HepG2 (cell line): ENCODE measurements around the gene RANBP3. TPM values are rescaled to one million over a fixed set of nuclear protein-coding genes. Genes with fewer than 3 reads are reported as not detected.
A peak's percentile ranks its signal among the peaks of the same experiment; 100 is the strongest.

Experiments used
- AGO2 ChIP-seq: fragments of 200-400 bp; formaldehyde crosslinking; optimal IDR thresholded peaks from 2 replicates; pipeline ENCODE3; 2017; ENCODE audit warnings: mild to moderate bottlenecking, low read depth, low read length, moderate library complexity
- AKAP8 ChIP-seq: sonication (generic); formaldehyde crosslinking; IDR thresholded peaks from 2 replicates; pipeline ENCODE4 v1.5.1; 2020; ENCODE audit warnings: mild to moderate bottlenecking, missing genetic modification reagents
- ARHGAP35 ChIP-seq: sonication (generic); formaldehyde crosslinking; IDR thresholded peaks from 2 replicates; pipeline ENCODE4 v1.9.0; 2022; ENCODE audit warnings: mild to moderate bottlenecking, inconsistent platforms, moderate library complexity, missing genetic modification reagents, borderline replicate concordance
- ARNT2 ChIP-seq: sonication (generic); formaldehyde crosslinking; IDR thresholded peaks from 2 replicates; pipeline ENCODE4 v1.8.0; 2022; ENCODE audit warnings: mild to moderate bottlenecking, low read depth, missing genetic modification reagents, moderate library complexity
- ARNTL ChIP-seq: sonication (generic); formaldehyde crosslinking; IDR thresholded peaks from 2 replicates; pipeline ENCODE4 v1.4.0; 2020; ENCODE audit warnings: mild to moderate bottlenecking, missing genetic modification reagents
- CHD2 ChIP-seq: IDR thresholded peaks from 2 replicates; pipeline ENCODE4 v1.6.1; 2011; ENCODE audit warnings: low read depth, low read length, improper control_type of control experiment
- CREM ChIP-seq, 2 experiments: sonication (generic) in 1 of 2; formaldehyde crosslinking in 1 of 2; IDR thresholded peaks; 2 replicates each; pipeline versions ENCODE4 v1.4.0 to v1.6.1; 2016 to 2020; ENCODE audit warnings: antibody characterized with exemption in 1 of 2, mild to moderate bottlenecking in 1 of 2, missing genetic modification reagents in 1 of 2
- FIP1L1 ChIP-seq: fragments of 200-400 bp; formaldehyde crosslinking; IDR thresholded peaks from 2 replicates; pipeline ENCODE4 v1.6.1; 2018; ENCODE audit warnings: low read depth, mild to moderate bottlenecking, low read length, moderate library complexity, borderline replicate concordance; ENCODE audit not compliant: insufficient read depth
- MAFG ChIP-seq: sonication (generic); formaldehyde crosslinking; IDR thresholded peaks from 2 replicates; pipeline ENCODE4 v1.5.1; 2020; ENCODE audit warnings: mild to moderate bottlenecking, missing genetic modification reagents
- MAZ ChIP-seq, 2 experiments: sonication (generic) in 1 of 2; formaldehyde crosslinking in 1 of 2; IDR thresholded peaks; 2 replicates each; pipeline versions ENCODE4 v1.5.0 to v1.6.1; 2012 to 2020; ENCODE audit warnings: low read depth in 2 of 2, mild to moderate bottlenecking in 2 of 2, borderline replicate concordance in 1 of 2, improper control_type of control experiment in 1 of 2, low read length in 1 of 2, missing genetic modification reagents in 1 of 2, moderate library complexity in 1 of 2
- PITX1 ChIP-seq: sonication (generic); formaldehyde crosslinking; IDR thresholded peaks from 2 replicates; pipeline ENCODE4 v1.5.1; 2020; ENCODE audit warnings: mild to moderate bottlenecking, missing genetic modification reagents
- POLR2A ChIP-seq, 2 experiments: IDR thresholded peaks; 2 replicates each; pipeline ENCODE4 v1.6.1; 2011; ENCODE audit warnings: low read depth in 2 of 2, low read length in 2 of 2, mild to moderate bottlenecking in 1 of 2, moderate library complexity in 1 of 2; ENCODE audit not compliant: insufficient read depth in 1 of 2
- PPARG ChIP-seq: conservative IDR thresholded peaks from 2 replicates; pipeline ENCODE4 v1.6.1; 2016; ENCODE audit warnings: missing biosample characterization, missing genetic modification reagents
- SIN3A ChIP-seq: IDR thresholded peaks from 2 replicates; pipeline ENCODE4 v1.6.1; 2011; ENCODE audit warnings: low read depth, mild to moderate bottlenecking, control low read depth, low read length, borderline replicate concordance
- SOX13 ChIP-seq, 3 experiments: fragments of 450-650 bp in 1 of 3; sonication (generic) in 1 of 3; formaldehyde crosslinking in 1 of 3; IDR thresholded peaks in 2 of 3; conservative IDR thresholded peaks in 1 of 3; 2 replicates each; pipeline versions ENCODE4 v1.5.0 to v1.6.1; 2016 to 2020; ENCODE audit warnings: antibody characterized with exemption in 1 of 3, mild to moderate bottlenecking in 1 of 3, missing compliant biosample characterization in 1 of 3, missing genetic modification reagents in 1 of 3, moderate library complexity in 1 of 3
- ZNF264 ChIP-seq: sonication (generic); formaldehyde crosslinking; IDR thresholded peaks from 2 replicates; pipeline ENCODE4 v1.4.0; 2020; ENCODE audit warnings: missing genetic modification reagents
- ZNF337 ChIP-seq: sonication (generic); formaldehyde crosslinking; IDR thresholded peaks from 2 replicates; pipeline ENCODE4 v1.5.1; 2020; ENCODE audit warnings: missing genetic modification reagents, low read depth, mild to moderate bottlenecking, borderline replicate concordance
- ZNF468 ChIP-seq: sonication (generic); formaldehyde crosslinking; IDR thresholded peaks from 2 replicates; pipeline ENCODE4 v1.8.0; 2022; ENCODE audit warnings: mild to moderate bottlenecking, moderate library complexity, missing genetic modification reagents
- ZNF577 ChIP-seq: sonication (generic); formaldehyde crosslinking; IDR thresholded peaks from 2 replicates; pipeline ENCODE4 v1.4.0; 2020; ENCODE audit warnings: mild to moderate bottlenecking, low read depth, missing genetic modification reagents, borderline replicate concordance
- polyA plus RNA-seq, 8 experiments: library from polyadenylated mRNA; depleted of rRNA in 3 of 8; stranded (reverse) in 7 of 8; unstranded in 1 of 8; fragments of >200 nt; fragmentation: Illumina TruSeq in 4 of 8; extraction: Trizol in 4 of 8; gene quantifications; 2 replicates each; pipeline versions ENCODE4 v1.2.1 to v1.2.3, GENCODE V29; 2011 to 2016; ENCODE audit warnings: low read depth in 4 of 8, missing spikeins in 1 of 8, mixed read lengths in 1 of 8; ENCODE audit not compliant: insufficient read depth in 1 of 8
- total RNA-seq, 5 experiments: library from RNA; depleted of rRNA; stranded (reverse); fragments of >200 nt; fragmentation: Illumina TruSeq; extraction: Trizol; gene quantifications; 2 replicates each; pipeline ENCODE4 v1.2.3, GENCODE V29; 2016; ENCODE audit warnings: low read depth in 1 of 5
- TF ChIP-seq, protein P1 (sequence below): sonication (generic); formaldehyde crosslinking; IDR thresholded peaks from 2 replicates; pipeline ENCODE4 v1.4.0; 2020; ENCODE audit warnings: missing genetic modification reagents
- TF ChIP-seq, protein P2 (sequence below): sonication (generic); formaldehyde crosslinking; IDR thresholded peaks from 2 replicates; pipeline ENCODE4 v1.5.0; 2020; ENCODE audit warnings: mild to moderate bottlenecking, missing genetic modification reagents, borderline replicate concordance
- TF ChIP-seq, protein P3 (sequence below): IDR thresholded peaks from 2 replicates; pipeline ENCODE4 v1.6.1; 2016; ENCODE audit warnings: missing genetic modification reagents, missing compliant biosample characterization
- TF ChIP-seq, protein P4 (sequence below): sonication (generic); formaldehyde crosslinking; IDR thresholded peaks from 2 replicates; pipeline ENCODE4 v1.4.0; 2020; ENCODE audit warnings: mild to moderate bottlenecking, missing genetic modification reagents

Gene RANBP3
- total and polyA plus RNA-seq, 2 of the 13 experiments (the other 11 are each of a cell fraction or from before 2014, with no cell fraction given): 39.5 to 149 TPM

DNA sequence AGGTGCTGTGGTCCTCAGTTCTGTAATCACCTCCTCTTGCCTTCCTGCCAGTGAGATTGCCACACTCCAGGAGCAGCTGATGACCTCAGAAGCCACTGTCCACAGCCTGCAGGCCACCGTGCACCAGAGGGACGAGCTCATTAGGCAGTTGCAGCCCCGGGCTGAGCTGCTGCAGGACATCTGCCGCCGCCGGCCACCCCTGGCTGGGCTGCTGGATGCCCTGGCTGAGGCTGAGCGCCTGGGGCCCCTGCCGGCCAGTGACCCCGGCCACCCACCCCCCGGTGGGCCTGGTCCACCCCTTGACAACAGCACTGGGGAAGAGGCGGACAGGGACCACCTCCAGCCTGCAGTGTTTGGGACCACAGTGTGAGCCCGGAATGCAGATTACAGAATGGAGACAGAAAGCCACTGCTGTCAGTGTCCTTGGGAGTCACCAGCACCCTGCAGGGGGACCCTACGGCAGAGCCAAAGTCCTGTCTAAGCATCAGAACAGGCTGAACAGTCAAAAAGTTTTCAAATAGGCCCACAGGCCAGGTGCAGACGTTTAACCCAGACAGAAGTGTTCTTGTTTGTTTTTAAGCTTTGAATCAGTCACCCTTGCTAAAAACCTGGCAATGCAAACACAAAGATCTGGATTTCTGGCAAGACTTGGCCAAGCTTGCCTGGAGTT is 69.0 kb downstream of the RANBP3 start (continued):
- TF ChIP-seq, protein P1, sequence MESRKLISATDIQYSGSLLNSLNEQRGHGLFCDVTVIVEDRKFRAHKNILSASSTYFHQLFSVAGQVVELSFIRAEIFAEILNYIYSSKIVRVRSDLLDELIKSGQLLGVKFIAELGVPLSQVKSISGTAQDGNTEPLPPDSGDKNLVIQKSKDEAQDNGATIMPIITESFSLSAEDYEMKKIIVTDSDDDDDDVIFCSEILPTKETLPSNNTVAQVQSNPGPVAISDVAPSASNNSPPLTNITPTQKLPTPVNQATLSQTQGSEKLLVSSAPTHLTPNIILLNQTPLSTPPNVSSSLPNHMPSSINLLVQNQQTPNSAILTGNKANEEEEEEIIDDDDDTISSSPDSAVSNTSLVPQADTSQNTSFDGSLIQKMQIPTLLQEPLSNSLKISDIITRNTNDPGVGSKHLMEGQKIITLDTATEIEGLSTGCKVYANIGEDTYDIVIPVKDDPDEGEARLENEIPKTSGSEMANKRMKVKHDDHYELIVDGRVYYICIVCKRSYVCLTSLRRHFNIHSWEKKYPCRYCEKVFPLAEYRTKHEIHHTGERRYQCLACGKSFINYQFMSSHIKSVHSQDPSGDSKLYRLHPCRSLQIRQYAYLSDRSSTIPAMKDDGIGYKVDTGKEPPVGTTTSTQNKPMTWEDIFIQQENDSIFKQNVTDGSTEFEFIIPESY (CRISPR knock-in tag): no peak
- TF ChIP-seq AKAP8 (no peak), ARNTL (CRISPR knock-in tag) (peak; percentile 43; the same call in 1 of the 2 replicates), FIP1L1 (no peak), AGO2 (peak; percentile 87), CREM (IDR thresholded peaks at IDR 0.05) (peak; percentile 24; the same call in 1 of the 2 replicates), CREM (CRISPR knock-in tag; IDR thresholded peaks at IDR 0.05) (no peak), SIN3A (no peak), ZNF337 (CRISPR knock-in tag) (0 out of 2 replicates have a peak, but pooled peaks have one; percentile 13), MAZ (IDR thresholded peaks at IDR 0.05; ENCODE audit: borderline replicate concordance, low read depth, low read length) (no peak), MAZ (CRISPR knock-in tag; IDR thresholded peaks at IDR 0.05; ENCODE audit: low read depth) (no peak), MAFG (CRISPR knock-in tag) (no peak), PPARG (CRISPR knock-in tag) (peak; percentile 51; the same call in 1 of the 2 replicates), PITX1 (CRISPR knock-in tag) (peak; percentile 73; the same call in 1 of the 2 replicates), POLR2A (IDR thresholded peaks at IDR 0.05; ENCODE audit: insufficient read depth in 1 of 2, low read depth in 2 of 2, low read length in 2 of 2) (peak; percentile 45 to 49; a peak in 2 of 4 replicates), SOX13 (IDR thresholded peaks at IDR 0.05) (no peak), SOX13 (CRISPR knock-in tag; conservative IDR thresholded peaks at IDR 0.05 in 1 of 2, IDR thresholded peaks at IDR 0.05 in 1 of 2) (peak in 1 of 2 experiments; percentile 45; a peak in 1 of 4 replicates), ARNT2 (CRISPR knock-in tag) (no peak), ARHGAP35 (CRISPR knock-in tag) (peak; percentile 72; the same call in 1 of the 2 replicates), ZNF577 (CRISPR knock-in tag) (no peak), ZNF264 (CRISPR knock-in tag) (no peak), CHD2 (no peak), ZNF468 (CRISPR knock-in tag) (no peak)
- TF ChIP-seq, protein P2, sequence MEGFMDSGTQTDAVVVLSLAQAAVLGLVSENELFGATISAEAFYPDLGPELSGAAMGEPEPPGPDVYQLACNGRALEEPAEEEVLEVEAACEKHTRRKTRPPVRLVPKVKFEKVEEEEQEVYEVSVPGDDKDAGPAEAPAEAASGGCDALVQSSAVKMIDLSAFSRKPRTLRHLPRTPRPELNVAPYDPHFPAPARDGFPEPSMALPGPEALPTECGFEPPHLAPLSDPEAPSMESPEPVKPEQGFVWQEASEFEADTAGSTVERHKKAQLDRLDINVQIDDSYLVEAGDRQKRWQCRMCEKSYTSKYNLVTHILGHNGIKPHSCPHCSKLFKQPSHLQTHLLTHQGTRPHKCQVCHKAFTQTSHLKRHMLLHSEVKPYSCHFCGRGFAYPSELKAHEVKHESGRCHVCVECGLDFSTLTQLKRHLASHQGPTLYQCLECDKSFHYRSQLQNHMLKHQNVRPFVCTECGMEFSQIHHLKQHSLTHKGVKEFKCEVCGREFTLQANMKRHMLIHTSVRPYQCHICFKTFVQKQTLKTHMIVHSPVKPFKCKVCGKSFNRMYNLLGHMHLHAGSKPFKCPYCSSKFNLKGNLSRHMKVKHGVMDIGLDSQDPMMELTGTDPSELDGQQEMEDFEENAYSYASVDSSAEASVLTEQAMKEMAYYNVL: peak; percentile 66; the same call in 1 of the 2 replicates
- TF ChIP-seq, protein P3, sequence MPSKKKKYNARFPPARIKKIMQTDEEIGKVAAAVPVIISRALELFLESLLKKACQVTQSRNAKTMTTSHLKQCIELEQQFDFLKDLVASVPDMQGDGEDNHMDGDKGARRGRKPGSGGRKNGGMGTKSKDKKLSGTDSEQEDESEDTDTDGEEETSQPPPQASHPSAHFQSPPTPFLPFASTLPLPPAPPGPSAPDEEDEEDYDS (CRISPR knock-in tag): 0 out of 2 replicates have a peak, but pooled peaks have one; percentile 5
- TF ChIP-seq, protein P4, sequence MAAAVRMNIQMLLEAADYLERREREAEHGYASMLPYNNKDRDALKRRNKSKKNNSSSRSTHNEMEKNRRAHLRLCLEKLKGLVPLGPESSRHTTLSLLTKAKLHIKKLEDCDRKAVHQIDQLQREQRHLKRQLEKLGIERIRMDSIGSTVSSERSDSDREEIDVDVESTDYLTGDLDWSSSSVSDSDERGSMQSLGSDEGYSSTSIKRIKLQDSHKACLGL: peak; percentile 49; the same call in 1 of the 2 replicates
